ENCODE measurements around the gene ZBTB32.

Gene ZBTB32

GRCh38 chr19:35716801-35717664 is 12.7 kb downstream of the ZBTB32 start:
- peak; percentile 81 for TF ChIP-seq CTCF (IDR thresholded peaks at IDR 0.05; ENCODE audit: low read depth, low read length)
- peak overlapping the region; percentile 63 for H3K4me3 ChIP-seq (ENCODE audit: low read depth, low read length)
- peak; percentile 92 for DNase-seq
- peak overlapping the region; percentile 93 for H3K27ac ChIP-seq
- no peaks in the 10 kb centered on the region for H3K27me3 ChIP-seq (ENCODE audit: insufficient read depth, low read depth, severe bottlenecking)
- peaks cover 20% of the 10 kb centered on the region for H3K36me3 ChIP-seq
- H3K9me3 ChIP-seq (ENCODE audit: severe bottlenecking): no peaks in the 10 kb centered on the region

- peak within 1 kb of the TSS; percentile 89 for H3K4me3 ChIP-seq (ENCODE audit: low read depth, low read length)
- H3K27ac ChIP-seq: peak within 1 kb of the TSS; percentile 93
- DNase-seq: peak; percentile 97
- H3K27me3 ChIP-seq (ENCODE audit: insufficient read depth, low read depth, severe bottlenecking): no peaks in the 10 kb centered on the region
- no peaks in the 10 kb centered on the region for H3K9me3 ChIP-seq (ENCODE audit: severe bottlenecking)
- TF ChIP-seq CTCF (IDR thresholded peaks at IDR 0.05; ENCODE audit: low read depth, low read length): no peak
- H3K36me3 ChIP-seq: peaks cover 28% of the 10 kb centered on the region
These were observed 13.4 kb downstream of the ZBTB32 start, which contains the start of gene KMT2B for GRCh38 chr19:35717665-35718344. Gene KMT2B (plus strand): TSS chr19:35718003. CDS start chr19:35718019, 16 bp downstream.

- peaks cover 35% of the 10 kb centered on the region for H3K36me3 ChIP-seq
- H3K9me3 ChIP-seq (ENCODE audit: severe bottlenecking): no peaks in the 10 kb centered on the region
- H3K4me3 ChIP-seq (ENCODE audit: low read depth, low read length): peak overlapping the region; percentile 89
- H3K27ac ChIP-seq: peak overlapping the region; percentile 67
- DNase-seq: no peak
- no peaks in the 10 kb centered on the region for H3K27me3 ChIP-seq (ENCODE audit: insufficient read depth, low read depth, severe bottlenecking)
- TF ChIP-seq CTCF (IDR thresholded peaks at IDR 0.05; ENCODE audit: low read depth, low read length): no peak
These were observed 14.1 kb downstream of the ZBTB32 start for GRCh38 chr19:35718345-35719041.

GRCh38 chr19:35719402-35720162 is 15.2 kb downstream of the ZBTB32 start:
- Histone ChIP-seq H3K9me3 (ENCODE audit: severe bottlenecking) (no peaks in the 10 kb centered on the region), H3K27me3 (ENCODE audit: insufficient read depth, low read depth, severe bottlenecking) (no peaks in the 10 kb centered on the region), H3K36me3 (peaks cover 46% of the 10 kb centered on the region), H3K27ac (no peak overlapping the region), H3K4me3 (ENCODE audit: low read depth, low read length) (no peak overlapping the region)
- DNase-seq: no peak
- TF ChIP-seq CTCF (IDR thresholded peaks at IDR 0.05; ENCODE audit: low read depth, low read length): no peak

GRCh38 chr19:35720163-35720524 is 15.8 kb downstream of the ZBTB32 start:
- TF ChIP-seq CTCF (IDR thresholded peaks at IDR 0.05; ENCODE audit: low read depth, low read length): no peak
- H3K36me3 ChIP-seq: peaks cover 52% of the 10 kb centered on the region
- no peak overlapping the region for H3K4me3 ChIP-seq (ENCODE audit: low read depth, low read length)

More at GRCh38 chr19:35720163-35720524, 15.8 kb downstream of the ZBTB32 start:
- no peaks in the 10 kb centered on the region for H3K9me3 ChIP-seq (ENCODE audit: severe bottlenecking)
- H3K27me3 ChIP-seq (ENCODE audit: insufficient read depth, low read depth, severe bottlenecking): no peaks in the 10 kb centered on the region
- no peak overlapping the region for H3K27ac ChIP-seq
- no peak for DNase-seq
